Posterior cingulate gyrus (tissue), 11 donors: ENCODE results near the gene SDHA.
A peak's percentile ranks its signal among the peaks of the same experiment; 100 is the strongest.
"Not testable (repeated sequence)": the region's sequence is repeated elsewhere in the genome, so short reads cannot be mapped to it uniquely, and the experiment has no call there.

ENCODE experiments used
- DNase-seq, 10 donors: peaks; one replicate each; pipeline versions ENCODE4 v3.0.0 to v3.0.0-alpha.2; 2020 to 2021; ENCODE audit warnings: mixed read lengths in 3 of 10
- intact Hi-C: fragments of 100-400 bp; cut with DNase I; formaldehyde crosslinking; loops from one replicate; pipeline ENCODE4 v1.15.1; 2023

The SDHA gene

GRCh38 chr5:195401-196160 is 22.5 kb upstream of the SDHA start:
- peak in 2 of 10 donors; percentile 67 to 78 for DNase-seq
- intact Hi-C loops: no loop called here

GRCh38 chr5:196350-196749 is 21.8 kb upstream of the SDHA start:
- DNase-seq: peak in 2 of 10 donors; percentile 34 to 47
- intact Hi-C loops: no loop called here

- intact Hi-C loops: not testable (repeated sequence)
- DNase-seq: peak in 4 of 10 donors; percentile 41 to 80 (median 46)
Observed at GRCh38 chr5:197031-197430, 21.1 kb upstream of the SDHA start.

GRCh38 chr5:197892-198489 is 20.1 kb upstream of the SDHA start:
- DNase-seq: peak in 2 of 10 donors; percentile 51 to 76

GRCh38 chr5:198516-199196 is 19.5 kb upstream of the SDHA start:
- DNase-seq: peak in 1 of 10 donors; percentile 72
- intact Hi-C loops: no loop called here

More at GRCh38 chr5:197892-198489, 20.1 kb upstream of the SDHA start:
- intact Hi-C loops: no loop called here

- peak in 1 of 10 donors; percentile 64 for DNase-seq
- intact Hi-C loops: no loop called here
Observed at GRCh38 chr5:199197-199949, 18.7 kb upstream of the SDHA start.

- intact Hi-C loops: no loop called here
- DNase-seq: peak in 1 of 10 donors; percentile 73
Observed at GRCh38 chr5:199950-200645, 18.0 kb upstream of the SDHA start.

- intact Hi-C loops: no loop called here
- DNase-seq: no peak
Observed at GRCh38 chr5:200985-201384, 17.1 kb upstream of the SDHA start.

- DNase-seq: no peak
- intact Hi-C loops: no loop called here
Observed at GRCh38 chr5:201672-202071, 16.4 kb upstream of the SDHA start.

GRCh38 chr5:203246-203930 is 14.7 kb upstream of the SDHA start:
- peak in 1 of 10 donors; percentile 62 for DNase-seq
- intact Hi-C loops: no loop called here

GRCh38 chr5:204001-204400 is 14.1 kb upstream of the SDHA start:
- intact Hi-C loops: no loop called here
- peak in 1 of 10 donors; percentile 57 for DNase-seq

- no peak for DNase-seq
- intact Hi-C loops: no loop called here
Observed at GRCh38 chr5:204462-204861, 13.7 kb upstream of the SDHA start.

- peak in 2 of 10 donors; percentile 61 to 71 for DNase-seq
- intact Hi-C loops: no loop called here
Observed at GRCh38 chr5:204966-205670, 13.0 kb upstream of the SDHA start.

GRCh38 chr5:206406-206805 is 11.7 kb upstream of the SDHA start:
- intact Hi-C loops: no loop called here
- DNase-seq: peak in 2 of 10 donors; percentile 72

GRCh38 chr5:206927-207536 is 11.1 kb upstream of the SDHA start:
- no peak for DNase-seq
- intact Hi-C loops: no loop called here

GRCh38 chr5:207599-207998 is 10.5 kb upstream of the SDHA start:
- intact Hi-C loops: no loop called here

GRCh38 chr5:208449-209114 is 9.5 kb upstream of the SDHA start:
- DNase-seq: no peak

More at GRCh38 chr5:207599-207998, 10.5 kb upstream of the SDHA start:
- peak in 2 of 10 donors; percentile 64 to 78 for DNase-seq

More at GRCh38 chr5:208449-209114, 9.5 kb upstream of the SDHA start:
- intact Hi-C loops: no loop called here
